T-helper 2 cell (primary cell): ENCODE measurements around the gene LMF2.
"Not testable (repeated sequence)": the region's sequence is repeated elsewhere in the genome, so short reads cannot be mapped to it uniquely, and the experiment has no call there.

ENCODE experiments used
- DNase-seq, 5 experiments: peaks; one replicate each; pipeline versions ENCODE4 v3.0.0 to v3.0.0-alpha.2; 2012 to 2022

LMF2 gene

DNA sequence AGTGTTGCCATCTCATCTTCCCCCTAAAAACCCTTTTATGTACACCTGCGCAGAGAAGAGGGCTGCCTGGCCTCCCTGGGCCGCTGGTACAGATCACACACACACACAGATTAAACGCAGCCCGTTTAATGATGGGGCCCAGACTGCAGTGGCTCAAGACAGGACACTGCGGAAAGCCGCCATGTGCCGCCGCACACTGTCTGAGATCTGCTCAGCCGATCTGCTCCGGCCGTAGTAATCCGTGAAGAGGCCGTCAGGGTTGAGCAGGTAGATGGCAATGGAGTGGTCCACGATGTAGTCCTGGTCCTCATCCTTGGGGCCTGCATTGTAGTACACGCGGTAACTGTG, 15.9 kb upstream of the LMF2 start:
- no peak for DNase-seq

DNA sequence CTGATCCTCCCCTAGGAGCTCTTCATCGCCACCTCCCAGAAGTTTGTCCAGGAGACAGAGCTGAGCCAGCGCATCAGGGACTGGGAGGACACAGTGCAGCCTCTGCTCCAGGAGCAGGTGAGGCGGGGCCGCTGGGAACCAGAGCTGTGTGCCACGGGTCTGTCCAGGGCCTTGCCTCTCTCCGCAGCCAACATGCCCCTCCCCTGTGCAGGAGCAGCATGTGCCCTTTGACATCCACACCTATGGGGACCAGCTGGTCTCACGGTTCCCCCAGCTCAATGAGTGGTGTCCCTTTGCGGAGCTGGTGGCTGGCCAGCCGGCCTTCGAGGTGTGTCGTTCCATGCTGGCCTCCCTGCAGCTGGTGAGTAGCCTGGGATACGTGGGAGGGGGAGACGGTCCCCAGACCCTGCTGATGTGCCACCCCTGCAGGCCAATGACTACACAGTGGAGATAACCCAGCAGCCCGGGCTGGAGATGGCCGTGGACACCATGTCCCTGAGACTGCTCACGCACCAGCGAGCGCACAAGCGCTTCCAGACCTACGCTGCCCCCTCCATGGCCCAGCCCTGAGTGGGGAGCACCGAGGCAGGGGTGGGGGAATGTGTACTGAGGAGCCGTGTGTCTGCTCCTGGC, 15.4 kb upstream of the LMF2 start:
- DNase-seq: no peak

DNA sequence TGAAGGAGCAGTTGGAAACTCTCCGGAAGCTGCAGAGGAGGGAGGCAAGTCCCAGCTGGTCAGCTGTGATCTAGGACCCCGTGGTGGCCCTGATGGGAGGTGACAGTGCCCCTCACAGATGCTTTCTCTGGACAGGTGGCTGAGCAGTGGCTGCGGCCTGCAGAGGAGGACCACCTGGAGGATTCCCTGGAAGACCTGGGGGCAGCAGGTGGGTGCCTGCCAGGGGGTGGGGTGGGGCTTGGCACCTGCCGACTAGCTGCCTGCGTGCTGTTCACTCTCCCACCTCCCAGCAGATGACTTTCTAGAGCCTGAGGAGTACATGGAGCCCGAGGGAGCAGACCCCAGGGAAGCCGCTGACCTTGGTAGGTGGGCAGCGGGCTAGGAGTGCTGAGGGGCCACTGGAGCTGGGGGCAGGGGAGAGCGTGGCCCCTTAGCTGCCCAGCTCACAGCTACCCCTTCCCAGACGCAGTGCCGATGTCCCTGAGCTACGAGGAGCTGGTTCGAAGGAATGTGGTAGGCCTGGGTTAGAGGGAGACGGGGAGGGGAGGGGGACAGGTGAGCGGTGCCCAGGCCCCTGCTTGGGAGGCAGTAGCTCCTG, 14.8 kb upstream of the LMF2 start:
- DNase-seq: no peak

DNA sequence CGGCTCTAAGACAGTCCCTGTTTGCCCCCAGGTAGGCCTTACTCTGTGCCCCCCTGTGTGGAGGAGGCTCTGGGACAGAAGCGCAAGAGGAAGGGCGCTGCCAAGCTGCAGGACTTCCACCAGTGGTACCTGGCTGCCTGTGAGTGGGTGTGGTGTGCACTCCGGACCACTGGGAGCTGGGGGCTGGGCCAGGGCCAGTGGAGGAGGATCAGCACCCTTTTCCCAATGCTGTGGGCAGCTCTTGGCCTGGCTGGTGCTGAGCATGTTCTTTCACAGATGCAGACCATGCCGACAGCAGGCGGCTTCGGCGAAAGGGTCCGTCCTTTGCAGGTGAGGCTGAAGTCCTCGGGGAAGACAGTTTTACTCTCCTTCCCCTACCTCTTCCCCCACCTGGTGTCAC, 14.2 kb upstream of the LMF2 start:
- no peak for DNase-seq

DNA sequence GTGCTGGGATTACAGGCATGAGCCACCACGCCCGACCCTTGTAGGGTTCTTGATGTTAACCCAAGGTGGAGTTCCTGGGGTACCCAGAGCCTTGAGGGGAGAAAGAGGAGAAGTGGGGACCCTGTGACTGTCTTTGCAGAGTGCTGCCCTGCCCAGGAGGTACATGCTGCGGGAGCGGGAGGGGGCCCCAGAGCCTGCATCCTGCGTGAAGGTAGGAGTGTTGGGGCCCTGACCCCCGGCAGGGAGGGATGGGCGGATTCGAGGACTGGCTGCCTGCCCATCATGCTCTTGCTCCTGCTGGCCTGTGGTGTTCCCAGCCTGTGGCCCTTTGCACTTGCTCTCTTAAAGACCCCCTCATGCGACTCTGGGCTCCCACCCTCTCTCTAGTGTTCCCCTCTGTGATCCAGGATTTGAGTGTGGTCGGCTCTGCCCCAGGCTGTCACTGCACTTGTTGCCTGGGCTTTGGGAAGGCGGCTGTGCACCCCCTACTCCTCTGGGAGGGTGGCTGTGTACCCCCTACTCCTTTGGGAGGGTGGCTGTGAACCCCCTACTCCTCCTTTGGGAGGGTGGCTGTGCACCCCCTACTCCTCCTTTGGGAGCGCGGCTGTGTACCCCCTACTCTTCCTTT, 13.4 kb upstream of the LMF2 start:
- no peak for DNase-seq

DNA sequence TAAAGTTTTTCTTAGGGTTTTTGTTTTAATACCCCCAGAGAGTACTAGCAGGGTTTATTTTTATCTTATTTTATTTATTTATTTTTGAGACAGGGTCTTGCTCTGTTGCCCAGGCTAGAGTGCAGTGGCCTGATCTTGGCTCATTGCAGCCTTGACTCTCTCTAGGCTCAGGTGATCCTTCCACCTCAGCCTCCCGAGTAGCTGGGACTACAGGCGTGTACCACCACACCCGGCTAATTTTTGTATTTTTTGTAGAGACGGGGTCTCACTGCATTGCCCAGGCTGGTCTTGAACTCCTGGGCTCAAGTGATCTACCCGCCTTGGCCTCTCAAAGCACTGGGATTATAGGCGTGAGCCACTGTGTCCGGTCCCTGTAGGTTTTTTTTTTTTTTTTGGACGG, 12.7 kb upstream of the LMF2 start:
- DNase-seq: not testable (repeated sequence)

DNA sequence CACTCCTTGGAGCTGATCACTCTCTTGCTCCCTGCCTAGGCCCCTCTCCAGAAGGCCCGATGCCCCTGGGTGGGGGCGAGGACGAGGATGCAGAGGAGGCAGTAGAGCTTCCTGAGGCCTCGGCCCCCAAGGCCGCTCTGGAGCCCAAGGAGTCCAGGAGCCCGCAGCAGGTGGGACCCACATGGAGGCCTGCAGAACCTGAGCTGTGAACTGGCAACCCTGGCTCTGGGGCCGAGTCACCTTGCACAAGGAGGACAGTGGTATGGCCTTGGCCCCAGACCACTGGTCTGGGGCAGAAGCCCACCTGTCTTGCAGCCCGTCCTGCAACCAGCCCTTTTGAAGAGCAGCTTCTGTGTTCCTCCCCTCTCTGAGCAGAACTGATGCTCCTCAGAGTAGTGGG, 11.6 kb upstream of the LMF2 start:
- no peak for DNase-seq

DNA sequence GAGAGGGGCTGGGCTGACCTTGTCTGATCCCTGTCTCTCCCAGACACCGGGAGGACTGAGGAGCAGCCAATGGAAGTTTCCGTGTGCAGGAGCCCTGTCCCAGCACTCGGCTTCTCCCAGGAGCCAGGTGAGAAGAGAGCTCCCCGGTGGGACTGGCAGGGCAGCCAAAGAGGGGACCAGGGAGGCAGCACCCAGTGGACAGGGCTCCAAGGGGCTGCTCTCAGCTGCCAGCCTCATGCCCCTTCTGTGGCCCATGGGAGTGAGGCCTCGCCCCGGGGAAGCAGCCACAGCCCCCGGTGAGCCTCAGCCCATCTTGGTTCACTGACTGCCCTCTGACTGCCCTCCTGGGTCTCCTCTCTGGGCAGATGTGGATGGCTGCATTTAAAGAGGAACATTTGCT, 11.1 kb upstream of the LMF2 start:
- no peak for DNase-seq

DNA sequence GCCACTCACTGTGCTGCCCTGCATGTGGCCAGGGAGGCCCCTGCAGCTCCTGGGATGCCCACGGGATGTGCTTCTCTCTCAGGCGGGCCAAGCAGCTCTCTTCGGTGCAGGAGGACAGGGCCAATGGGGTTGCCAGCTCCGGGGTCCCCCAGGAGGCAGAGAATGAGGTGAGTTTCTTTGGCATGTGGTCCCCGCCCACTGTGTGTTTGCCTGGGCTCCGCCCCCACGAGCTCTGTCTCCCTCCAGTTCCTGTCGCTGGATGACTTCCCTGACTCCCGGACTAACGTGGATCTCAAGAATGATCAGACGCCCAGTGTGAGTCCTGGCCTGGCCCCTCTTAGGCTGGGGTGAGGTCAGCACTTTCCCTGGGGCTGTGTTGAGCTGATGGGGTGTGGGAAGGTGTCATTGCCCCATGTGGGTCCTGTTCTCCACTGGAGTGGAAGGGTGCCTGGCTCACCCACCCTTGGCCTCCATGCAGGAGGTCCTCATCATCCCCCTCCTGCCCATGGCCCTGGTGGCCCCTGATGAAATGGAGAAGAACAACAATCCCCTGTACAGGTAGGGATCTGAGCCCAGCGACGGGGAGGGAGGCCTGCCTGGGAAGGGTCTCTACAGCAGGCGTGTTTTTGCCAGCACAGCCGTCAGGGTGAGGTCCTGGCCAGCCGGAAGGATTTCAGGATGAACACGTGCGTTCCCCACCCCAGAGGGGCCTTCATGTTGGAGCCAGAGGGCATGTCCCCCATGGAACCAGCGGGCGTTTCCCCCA, 10.2 kb upstream of the LMF2 start:
- DNase-seq: no peak

DNA sequence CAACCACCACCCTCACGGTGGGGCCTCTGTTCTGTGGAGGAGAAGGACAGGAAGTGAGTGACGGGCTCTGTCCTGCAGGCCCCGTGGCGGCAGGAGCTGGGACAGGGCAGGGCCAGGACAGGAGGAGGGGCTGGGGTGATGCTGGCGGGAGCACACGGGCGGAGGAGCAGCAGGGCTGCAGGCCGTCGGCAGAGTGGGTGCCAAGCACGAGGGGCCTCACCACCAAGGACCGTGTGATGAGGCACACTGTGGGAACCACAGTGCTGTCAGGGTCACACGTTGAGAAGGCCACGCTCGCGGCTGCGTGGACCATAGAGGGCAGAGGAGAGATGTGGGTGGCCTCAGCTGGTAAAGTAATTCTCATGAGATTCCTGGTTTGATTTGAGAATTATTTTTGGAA, 9.4 kb upstream of the LMF2 start:
- no peak for DNase-seq

DNA sequence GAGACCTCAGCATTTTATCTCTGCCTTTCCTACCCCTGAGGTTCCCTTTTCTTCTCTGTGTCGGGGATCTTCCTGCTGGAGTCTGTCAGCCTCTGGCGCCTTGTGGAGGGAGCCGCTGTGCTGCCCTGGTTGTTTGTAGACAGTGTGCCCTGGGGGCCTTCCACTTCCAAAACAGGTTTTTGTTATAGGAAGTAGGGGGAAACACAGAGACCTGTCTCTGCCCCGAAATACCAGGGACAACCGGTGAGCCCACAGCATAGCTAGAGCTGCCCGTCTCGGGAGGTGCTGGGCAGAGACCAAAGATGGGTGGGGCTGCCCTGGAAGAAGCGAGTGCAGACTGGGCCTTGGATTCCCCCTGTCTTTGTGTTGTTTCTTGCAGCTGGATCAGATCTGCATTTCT, 8.6 kb upstream of the LMF2 start:
- DNase-seq: no peak

DNA sequence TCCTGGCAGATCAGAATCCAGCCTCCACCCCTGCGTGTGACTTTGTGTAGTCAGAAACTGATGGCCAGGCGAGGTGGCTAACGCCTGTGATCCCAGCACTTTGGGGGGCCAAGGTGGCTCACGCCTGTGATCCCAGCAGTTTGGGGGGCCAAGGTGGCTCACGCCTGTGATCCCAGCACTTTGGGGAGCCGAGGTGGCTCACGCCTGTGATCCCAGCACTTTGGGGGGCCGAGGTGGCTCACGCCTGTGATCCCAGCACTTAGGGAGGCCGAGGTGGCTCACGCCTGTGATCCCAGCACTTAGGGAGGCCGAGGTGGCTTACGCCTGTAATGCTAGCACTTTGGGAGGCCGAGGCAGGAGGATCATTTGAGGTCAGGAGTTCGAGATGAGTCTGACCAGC, 5.7 kb upstream of the LMF2 start:
- DNase-seq: no peak

DNA sequence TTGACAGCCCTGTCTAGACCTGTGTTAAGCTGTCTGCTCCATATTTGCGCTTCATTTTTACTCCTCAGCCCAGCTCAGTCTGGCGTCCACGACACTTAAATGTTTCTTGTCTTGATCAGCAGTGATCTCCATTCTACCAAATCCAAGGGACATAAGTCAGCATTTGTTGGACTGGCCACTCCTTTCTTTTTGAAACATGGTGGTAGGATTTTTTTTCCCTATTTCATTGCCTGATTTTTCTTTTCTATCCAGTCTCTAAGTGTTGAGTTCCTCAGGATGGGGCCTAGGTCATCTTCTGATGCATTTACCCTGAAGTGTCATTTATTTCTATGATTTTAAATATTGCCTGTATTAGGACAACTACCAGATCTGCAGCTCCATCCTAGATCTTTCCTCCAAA, 1.4 kb upstream of the LMF2 start:
- no peak for DNase-seq

DNA sequence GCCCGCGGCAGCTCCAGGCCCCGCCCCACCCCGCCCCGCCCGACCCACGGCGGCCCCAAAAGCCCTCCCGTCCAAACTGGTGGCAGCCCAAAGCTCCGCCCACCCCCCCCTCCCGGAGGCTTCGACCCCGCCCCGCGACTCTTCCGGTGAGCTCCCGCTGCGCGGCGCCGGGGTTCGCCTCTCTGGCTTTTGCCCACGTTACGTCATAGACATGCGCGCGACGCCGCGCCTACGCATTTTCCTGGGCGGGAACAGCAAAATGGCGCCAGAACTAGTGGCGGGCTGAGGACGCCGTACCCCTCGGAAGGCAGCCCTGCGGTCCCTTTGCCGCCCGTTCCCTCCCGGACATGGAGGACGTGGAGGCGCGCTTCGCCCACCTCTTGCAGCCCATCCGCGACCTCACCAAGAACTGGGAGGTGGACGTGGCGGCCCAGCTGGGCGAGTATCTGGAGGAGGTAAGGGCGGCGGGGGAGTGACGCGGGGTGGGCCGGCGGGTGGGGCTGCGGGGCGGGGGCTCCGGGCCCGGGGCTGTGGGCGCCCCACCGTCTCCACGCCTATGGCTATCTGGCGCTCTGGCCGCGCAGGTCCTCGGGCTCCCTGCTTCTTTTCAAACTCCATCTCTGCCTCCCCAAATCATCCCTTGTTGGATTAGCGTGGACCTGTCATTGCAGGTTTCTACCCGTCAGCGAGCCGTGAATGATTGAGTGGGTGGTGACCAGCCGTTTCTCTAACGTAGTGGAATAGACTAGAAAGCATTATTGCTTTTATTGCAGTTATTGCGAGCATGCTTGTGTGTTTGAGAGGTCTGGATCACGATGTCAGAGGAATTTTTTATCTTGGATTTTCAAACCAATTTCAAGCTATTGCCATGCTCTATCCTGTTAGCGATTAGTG, 736 bp upstream of the LMF2 start, which contains the start of gene NCAPH2:
Gene NCAPH2 (plus strand): TSS at position 234 of the 894 bp plus-strand sequence. CDS start 114 bp downstream, at position 348.
- DNase-seq: peak; percentile 94 to 97 (median 96)

DNA sequence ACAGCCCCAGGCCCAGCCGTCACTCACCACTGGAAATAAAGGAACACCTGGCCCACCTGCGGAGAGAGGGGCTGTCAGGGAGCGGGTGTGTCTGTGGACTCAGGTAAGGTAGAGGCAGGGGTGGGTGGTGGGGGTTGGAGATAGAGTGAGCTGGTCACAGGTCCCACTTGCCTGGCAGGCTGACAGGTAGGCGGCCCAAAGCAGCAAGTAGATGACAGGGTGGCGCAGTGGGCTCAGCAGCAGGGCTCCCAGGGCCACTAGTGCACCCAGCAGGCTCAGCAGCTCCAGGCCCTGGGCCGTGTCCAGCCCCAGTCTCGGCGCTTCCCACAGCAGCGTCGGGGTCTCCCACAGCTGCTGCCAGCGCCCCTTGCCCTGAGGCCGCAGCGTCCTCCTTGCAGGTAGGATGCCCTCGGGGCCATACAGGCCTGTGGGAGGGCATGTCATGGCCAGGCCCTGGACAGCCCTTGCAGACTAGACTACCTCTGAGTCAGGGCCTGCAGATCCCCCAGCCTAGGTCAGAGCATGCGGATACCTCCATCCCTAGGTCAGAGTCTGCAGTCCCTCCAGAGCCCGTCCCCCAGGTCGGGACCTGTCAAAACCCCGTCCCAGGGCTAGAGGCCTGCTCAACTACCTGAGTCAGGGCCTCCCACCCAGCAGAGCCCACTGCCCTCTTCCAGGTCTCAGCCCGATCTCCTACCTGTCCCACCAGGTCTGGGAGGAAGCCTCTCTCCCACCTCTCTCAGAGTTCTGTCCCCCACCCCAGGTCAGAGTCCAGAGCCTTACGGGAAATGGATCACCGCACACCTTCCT, 686 bp downstream of the LMF2 start:
- no peak for DNase-seq

DNA sequence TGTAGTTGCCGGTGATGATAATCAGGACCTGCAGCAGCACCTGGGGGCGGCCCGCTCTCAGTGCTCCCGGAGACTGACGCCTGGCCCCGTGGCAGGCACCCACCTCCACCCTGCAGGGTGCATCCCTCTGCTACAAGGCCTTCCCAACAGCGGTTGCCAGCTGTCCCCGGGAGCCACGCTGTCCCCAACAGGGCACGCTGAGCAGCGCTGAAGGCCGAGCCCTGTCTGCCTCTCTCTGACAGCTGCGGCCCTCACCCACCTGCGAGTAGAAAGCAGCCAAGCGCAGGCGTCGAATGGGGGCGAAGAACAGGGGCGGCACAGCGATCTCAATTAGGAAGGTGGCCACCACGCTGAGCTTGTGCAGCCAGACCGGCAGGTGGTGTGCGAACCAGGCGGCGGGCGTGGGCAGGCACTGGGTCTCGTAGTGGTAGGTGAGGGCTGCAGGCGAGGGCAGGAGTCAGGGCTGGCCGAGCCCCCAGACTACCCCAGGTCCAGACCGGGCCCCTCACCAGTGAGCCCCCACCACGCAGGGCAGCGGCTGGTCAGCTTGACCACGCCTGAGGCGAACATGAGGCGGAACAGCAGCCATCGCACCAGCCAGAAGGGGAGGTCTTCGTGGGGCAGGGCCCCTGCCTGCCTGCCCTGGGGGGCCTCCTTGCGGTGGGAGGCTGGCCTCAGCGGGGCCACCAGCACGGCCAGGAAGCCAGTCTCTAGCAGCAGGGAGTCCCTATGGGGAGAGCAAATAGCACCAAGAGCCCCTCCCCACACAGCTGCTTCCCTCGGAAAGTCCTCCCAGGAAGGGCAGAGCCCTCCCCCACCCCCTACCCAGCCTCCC, 1.5 kb downstream of the LMF2 start:
- DNase-seq: no peak

DNA sequence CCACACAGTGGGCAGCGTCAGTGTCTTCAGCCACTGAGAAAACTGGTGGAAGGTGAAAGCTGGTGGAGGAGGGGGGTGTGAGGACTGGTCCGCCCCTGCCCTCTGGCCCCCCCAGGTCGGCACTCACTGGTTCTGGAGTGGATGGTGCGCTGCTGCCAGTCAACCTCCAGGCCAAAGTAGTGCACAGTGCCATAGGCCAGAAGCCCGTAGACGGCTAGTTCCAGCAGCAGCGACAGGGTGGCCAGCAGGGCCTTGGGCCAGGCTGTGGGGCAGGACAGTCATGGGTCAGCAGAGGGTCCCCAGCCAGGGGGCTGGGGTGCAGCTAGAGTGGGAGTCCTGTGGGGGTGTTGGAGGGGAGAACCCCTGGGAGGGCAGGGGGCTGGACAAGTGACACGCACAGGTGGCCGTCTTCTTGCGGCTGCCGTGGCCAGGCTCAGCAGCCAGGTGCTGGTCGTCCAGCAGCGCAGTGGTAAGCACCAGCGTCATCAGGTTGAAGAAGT, 2.2 kb downstream of the LMF2 start:
- no peak for DNase-seq

DNA sequence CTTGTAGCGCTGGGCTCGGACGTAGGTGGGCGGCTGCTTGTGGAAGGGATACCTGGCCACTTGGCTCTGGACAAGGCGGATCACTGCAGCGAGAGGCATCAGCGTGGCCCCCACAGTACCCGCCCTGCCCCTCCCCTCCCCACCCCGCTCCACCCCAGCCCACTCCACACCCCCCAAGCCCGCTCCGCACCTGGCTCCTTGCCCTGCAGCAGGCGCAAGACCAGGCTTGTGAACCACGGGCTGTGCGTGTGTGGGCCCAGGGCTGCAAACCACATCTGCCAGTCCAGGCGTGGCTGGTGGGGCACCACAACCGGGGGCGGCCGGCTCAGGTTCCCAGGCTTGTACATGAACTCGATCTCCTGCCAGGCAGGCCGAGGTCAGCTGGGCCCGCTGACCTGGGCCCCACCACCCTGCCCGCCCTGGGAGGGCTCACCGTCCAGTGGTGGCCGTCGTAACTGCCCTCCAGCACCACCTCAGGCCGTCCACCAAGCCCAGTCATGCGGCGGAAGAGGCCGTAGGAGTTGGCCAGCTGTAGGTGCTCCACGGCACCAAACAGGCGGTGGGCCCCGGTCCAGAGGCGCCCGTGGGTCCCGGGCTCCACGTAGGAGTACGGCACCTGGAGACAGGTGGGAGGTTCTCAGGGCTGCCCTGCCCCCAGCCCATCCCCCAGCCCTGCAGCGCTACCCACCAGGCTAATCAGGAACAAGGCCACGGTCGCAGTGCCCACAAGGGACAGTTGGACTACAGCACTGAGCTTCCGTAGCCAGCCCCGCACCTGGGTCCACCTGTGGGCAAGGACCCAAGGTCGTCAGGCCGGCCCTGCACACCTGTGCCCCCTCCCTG, 2.9 kb downstream of the LMF2 start:
- DNase-seq: no peak

DNA sequence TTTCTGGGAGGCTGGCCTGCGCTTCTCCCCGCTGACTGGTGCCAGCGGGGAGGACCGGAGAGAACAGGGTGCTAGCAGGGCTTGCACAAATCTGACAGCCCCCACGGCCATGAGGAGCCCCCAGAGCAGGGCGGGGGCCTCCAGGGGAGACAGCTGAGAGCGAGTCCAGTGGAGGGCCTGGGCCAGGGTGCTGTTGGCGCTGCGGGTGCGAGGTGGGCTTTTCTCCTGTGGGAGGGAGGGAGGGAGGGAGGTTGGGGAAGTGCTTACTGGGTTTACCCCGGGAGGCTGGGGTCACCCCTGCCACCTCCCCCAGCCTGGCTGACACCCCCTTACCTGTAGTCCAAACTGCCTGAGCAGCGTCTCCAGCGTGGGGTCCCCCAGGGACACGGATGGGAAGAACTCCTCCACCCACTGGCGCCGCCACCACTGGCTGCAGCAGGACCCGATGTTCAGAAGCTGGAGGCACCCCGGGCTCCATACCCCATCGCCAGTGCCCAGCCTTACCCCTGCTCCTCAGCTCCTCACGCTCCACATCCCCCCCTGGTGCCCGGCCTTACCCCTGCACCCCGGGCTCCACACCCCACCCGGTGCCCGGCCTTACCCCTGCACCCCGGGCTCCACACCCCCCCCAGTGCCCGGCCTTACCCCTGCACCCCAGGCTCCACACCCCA, 3.9 kb downstream of the LMF2 start:
- no peak for DNase-seq
